Activated T-cell treated with anti-CD3 and anti-CD28 coated beads, Interleukin-2, amount 50 U/mL, for 72 hours (primary cell): ENCODE measurements around the gene TARS1. TPM values are rescaled to one million over a fixed set of nuclear protein-coding genes. Genes with fewer than 3 reads are reported as not detected.
"Not testable (repeated sequence)": the region's sequence is repeated elsewhere in the genome, so short reads cannot be mapped to it uniquely, and the experiment has no call there.

Source experiments
- ATAC-seq, 2 donors: fragments of 150-1000 bp; cut with Tn5 transposase; replicated peaks in 1 of 2; 2 replicates each; pipeline ENCODE4 v1.10.0; 2021; ENCODE audit warnings: moderate library complexity in 2 of 2, mild to moderate bottlenecking in 1 of 2
- DNase-seq, 2 donors: peaks; one replicate each; pipeline ENCODE4 v3.0.0; 2021 to 2022; ENCODE audit warnings: mixed read lengths in 1 of 2
- H3K27ac Mint-ChIP-seq: one replicate; pipeline ENCODE4 v1.8.0; 2022; ENCODE audit warnings: mild to moderate bottlenecking, moderate library complexity, mixed read lengths
- H3K27me3 Mint-ChIP-seq: one replicate; pipeline ENCODE4 v1.8.0; 2022; ENCODE audit warnings: low read depth, mixed read lengths
- H3K36me3 Mint-ChIP-seq, 2 donors: one replicate each; pipeline ENCODE4 v1.8.0; 2022; ENCODE audit warnings: mixed read lengths in 2 of 2, mild to moderate bottlenecking in 1 of 2; ENCODE audit not compliant: insufficient read depth in 2 of 2
- H3K4me1 Mint-ChIP-seq: one replicate; pipeline ENCODE4 v1.8.0; 2022; ENCODE audit warnings: low read depth, mixed read lengths
- H3K4me3 Mint-ChIP-seq, 2 donors: one replicate each; pipeline ENCODE4 v1.8.0; 2022; ENCODE audit warnings: mild to moderate bottlenecking in 2 of 2, mixed read lengths in 2 of 2, moderate library complexity in 2 of 2
- H3K9me3 Mint-ChIP-seq, 2 donors: one replicate each; pipeline ENCODE4 v1.8.0; 2022; ENCODE audit warnings: mixed read lengths in 2 of 2
- total RNA-seq, 2 donors: library from RNA; stranded (reverse); gene quantifications; one replicate each; pipeline ENCODE4 v1.2.3, GENCODE V29; 2022

TARS1 gene
- total RNA-seq, 2 donors from 2014 or later = 334 to 380 TPM

- no peak overlapping the region for H3K27ac Mint-ChIP-seq
- no peaks in the 10 kb centered on the region for H3K27me3 Mint-ChIP-seq
- H3K36me3 Mint-ChIP-seq = no peaks in the 10 kb centered on the region
- H3K9me3 Mint-ChIP-seq = no peaks in the 10 kb centered on the region
- H3K4me1 Mint-ChIP-seq = no peaks in the 10 kb centered on the region
- no peak for ATAC-seq
- no peak for DNase-seq
- H3K4me3 Mint-ChIP-seq = no peak overlapping the region
Measured at GRCh38 chr5:33509036-33509435, 68.3 kb downstream of the TARS1 start.

GRCh38 chr5:33513462-33514185 is 72.9 kb downstream of the TARS1 start:
- Mint-ChIP-seq H3K27me3 (no peaks in the 10 kb centered on the region), H3K4me3 (no peak overlapping the region), H3K36me3 (no peaks in the 10 kb centered on the region)

GRCh38 chr5:33515366-33515765 is 74.6 kb downstream of the TARS1 start:
- H3K36me3 Mint-ChIP-seq, H3K4me3 Mint-ChIP-seq, H3K27ac Mint-ChIP-seq, ATAC-seq, H3K4me1 Mint-ChIP-seq, H3K27me3 Mint-ChIP-seq, DNase-seq: not testable (repeated sequence)
- H3K9me3 Mint-ChIP-seq = peaks cover 3 to 11% of the 10 kb centered on the region in 2 donors

More at GRCh38 chr5:33513462-33514185, 72.9 kb downstream of the TARS1 start:
- ATAC-seq (no peak), DNase-seq (no peak)
- Mint-ChIP-seq H3K4me1 (no peaks in the 10 kb centered on the region), H3K9me3 (peaks cover 0 to 7% of the 10 kb centered on the region in 2 donors), H3K27ac (no peak overlapping the region)

- Mint-ChIP-seq H3K27me3 (no peaks in the 10 kb centered on the region), H3K36me3 (no peaks in the 10 kb centered on the region), H3K9me3 (peaks cover 3 to 11% of the 10 kb centered on the region in 2 donors), H3K4me1 (no peaks in the 10 kb centered on the region), H3K27ac (no peak overlapping the region), H3K4me3 (no peak overlapping the region)
- no peak for DNase-seq
- no peak for ATAC-seq
Measured at GRCh38 chr5:33516421-33516820, 75.7 kb downstream of the TARS1 start.
